ENCODE measurements around the gene ANKRD52. TPM values are rescaled to one million over a fixed set of nuclear protein-coding genes. Genes with fewer than 3 reads are reported as not detected.

ANKRD52 gene
- total and polyA plus RNA-seq, 10 of the 15 experiments (the other 5 are each of a cell fraction or from before 2014, with no cell fraction given), result 0.90 to 55.3 (median 16.1) TPM

GRCh38 chr12:56206452-56207166, 51.6 kb downstream of the ANKRD52 start (continued):
- TF ChIP-seq MTA2 (IDR thresholded peaks at IDR 0.05; ENCODE audit: low read depth) (no peak), DPF2 (IDR thresholded peaks at IDR 0.05) (no peak), MAX (IDR thresholded peaks at IDR 0.05; ENCODE audit: low read depth, low read length) (no peak), ETV6 (conservative IDR thresholded peaks at IDR 0.05 in 1 of 2, IDR thresholded peaks at IDR 0.05 in 1 of 2; ENCODE audit: borderline replicate concordance in 1 of 2, low read depth in 1 of 2) (no peak), TARDBP (IDR thresholded peaks at IDR 0.05; ENCODE audit: borderline replicate concordance) (no peak), PBX3 (IDR thresholded peaks at IDR 0.05; ENCODE audit: insufficient replicate concordance, low read depth, low read length) (no peak), KDM1A (IDR thresholded peaks at IDR 0.05; ENCODE audit: borderline replicate concordance) (no peak), FOXK2 (IDR thresholded peaks at IDR 0.05) (no peak), CTCF (IDR thresholded peaks at IDR 0.05 in 2 of 3, conservative IDR thresholded peaks at IDR 0.05 in 1 of 3; ENCODE audit: control insufficient read depth in 2 of 3, extremely low read depth in 1 of 3, insufficient read depth in 1 of 3, low read depth in 3 of 3, low read length in 3 of 3) (peak; percentile 67 to 79 (median 75)), ATF7 (IDR thresholded peaks at IDR 0.05; ENCODE audit: low read depth) (no peak), MYB (IDR thresholded peaks at IDR 0.05; ENCODE audit: borderline replicate concordance, low read depth, low read length) (no peak), TCF3 (IDR thresholded peaks at IDR 0.05; ENCODE audit: borderline replicate concordance, insufficient read depth, low read depth, low read length) (no peak), LARP7 (IDR thresholded peaks at IDR 0.05) (no peak), ELK1 (IDR thresholded peaks at IDR 0.05; ENCODE audit: low read depth, low read length) (no peak), EGR1 (IDR thresholded peaks at IDR 0.05; ENCODE audit: borderline replicate concordance in 1 of 2, low read depth in 2 of 2, low read length in 2 of 2) (no peak), ZBTB11 (CRISPR knock-in tag; IDR thresholded peaks at IDR 0.05) (no peak), STAT1 (conservative IDR thresholded peaks at IDR 0.05) (no peak), ESRRA (IDR thresholded peaks at IDR 0.05; ENCODE audit: low read length) (no peak), RAD21 (IDR thresholded peaks at IDR 0.05; ENCODE audit: insufficient read depth, low read depth, low read length) (peak; percentile 45), SP1 (IDR thresholded peaks at IDR 0.05; ENCODE audit: low read depth, low read length) (no peak)

Data from GM12878 (cell line).